Pericardium fibroblast (primary cell): Measurements from ENCODE around the gene ZFYVE27. TPM values are rescaled to one million over a fixed set of nuclear protein-coding genes. Genes with fewer than 3 reads are reported as not detected.

Experiments
- total RNA-seq: library from RNA; depleted of rRNA; stranded (reverse); fragments of >200 nt; gene quantifications from 2 replicates; pipeline ENCODE4 v1.2.3, GENCODE V29; 2015

ZFYVE27 gene
- 10.0 and 15.4 TPM in 2 replicates for total RNA-seq

GRCh38 chr10:97736902-97737769 is at the start of gene ZFYVE27:
Gene ZFYVE27, plus strand, starts transcription at chr10:97737128. Its CDS starts 1,350 bp downstream, at chr10:97738478.

GRCh38 chr10:97713339-97713825 is 23.5 kb upstream of the ZFYVE27 start, which contains the start of gene MARVELD1:
Gene MARVELD1, plus strand, starts transcription at chr10:97713730. Its CDS starts 147 bp downstream, at chr10:97713877.

GRCh38 chr10:97771913-97772823 is 35.2 kb downstream of the ZFYVE27 start, which contains the start of gene SFRP5:
Gene SFRP5, minus strand, starts transcription at chr10:97771999. Its CDS starts 166 bp downstream, at chr10:97771833.

Other genes starting within 250 kb of the ZFYVE27 start
- gene MMS19, start 238.7 kb upstream of the ZFYVE27 start, total RNA-seq: 75.6 and 88.4 TPM in 2 replicates
- gene UBTD1, start 238.2 kb upstream of the ZFYVE27 start, total RNA-seq: 37.8 and 52.3 TPM in 2 replicates
- 0.85 TPM in 1 of 2 replicates, not detected in the other for gene ANKRD2, start 164.3 kb upstream of the ZFYVE27 start, total RNA-seq
- gene HOGA1, start 152.7 kb upstream of the ZFYVE27 start, total RNA-seq: 0.17 and 0.58 TPM in 2 replicates
- gene C10orf62, start 147.4 kb upstream of the ZFYVE27 start, total RNA-seq: not detected in 2 replicates
- gene MORN4, start 103.6 kb upstream of the ZFYVE27 start, total RNA-seq: 3.9 and 33.7 TPM in 2 replicates
- gene PI4K2A, start 96.5 kb upstream of the ZFYVE27 start, total RNA-seq: 20.1 and 23.7 TPM in 2 replicates
- 15.9 and 29.3 TPM in 2 replicates for gene AVPI1, start 49.9 kb upstream of the ZFYVE27 start, total RNA-seq
- gene MARVELD1, start 23.4 kb upstream of the ZFYVE27 start, total RNA-seq: 60.7 and 71.5 TPM in 2 replicates
- 0.09 and 0.58 TPM in 2 replicates for gene SFRP5, start 34.9 kb downstream of the ZFYVE27 start, total RNA-seq
- gene GOLGA7B, start 112.7 kb downstream of the ZFYVE27 start, total RNA-seq: not detected in 2 replicates